Progenitor cell of endocrine pancreas (in vitro differentiated cells): ENCODE data around the gene ATP8A2. TPM values are rescaled to one million over a fixed set of nuclear protein-coding genes. Genes with fewer than 3 reads are reported as not detected.

ENCODE experiments used
- DNase-seq: peaks from one replicate; pipeline ENCODE4 v3.0.0; 2021; ENCODE audit warnings: low spot score; ENCODE audit not compliant: unreplicated experiment
- H3K27ac Mint-ChIP-seq: 2 replicates; pipeline ENCODE4 v1.8.0; 2021; ENCODE audit warnings: mild to moderate bottlenecking, moderate library complexity, mixed read lengths
- H3K27me3 Mint-ChIP-seq: 2 replicates; pipeline ENCODE4 v1.8.0; 2021; ENCODE audit warnings: mixed read lengths
- H3K36me3 Mint-ChIP-seq: 2 replicates; pipeline ENCODE4 v1.8.0; 2022; ENCODE audit warnings: mixed read lengths; ENCODE audit not compliant: insufficient read depth
- H3K4me1 Mint-ChIP-seq: 2 replicates; pipeline ENCODE4 v1.8.0; 2021; ENCODE audit warnings: low read depth, mixed read lengths
- H3K4me3 Mint-ChIP-seq: 2 replicates; pipeline ENCODE4 v1.8.0; 2021; ENCODE audit warnings: low read depth, mild to moderate bottlenecking, moderate library complexity, mixed read lengths
- H3K9me3 Mint-ChIP-seq: 2 replicates; pipeline ENCODE4 v1.8.0; 2021; ENCODE audit warnings: low read depth, mixed read lengths
- CTCF ChIP-seq: fragments of 200-600 bp; sonication (generic); IDR thresholded peaks from one replicate; pipeline ENCODE4 v1.5.0; 2021; ENCODE audit warnings: antibody characterized with exemption, mild to moderate bottlenecking; ENCODE audit not compliant: unreplicated experiment
- total RNA-seq: library from RNA; stranded (reverse); gene quantifications from 2 replicates; pipeline ENCODE4 v1.2.1, GENCODE V29; 2021

Gene ATP8A2
- total RNA-seq, 1 donor from 2014 or later, result 0.38 TPM

GRCh38 chr13:25447396-25447795 is 75.6 kb downstream of the ATP8A2 start:
- Mint-ChIP-seq H3K27ac (no peak overlapping the region), H3K27me3 (peaks cover 9% of the 10 kb centered on the region), H3K4me1 (no peaks in the 10 kb centered on the region), H3K36me3 (no peaks in the 10 kb centered on the region), H3K4me3 (no peak overlapping the region), H3K9me3 (peaks cover 11% of the 10 kb centered on the region)
- no peak for TF ChIP-seq CTCF
- no peak for DNase-seq

- Mint-ChIP-seq H3K36me3 (no peaks in the 10 kb centered on the region), H3K4me1 (no peaks in the 10 kb centered on the region), H3K9me3 (no peaks in the 10 kb centered on the region), H3K27ac (no peak overlapping the region), H3K4me3 (no peak overlapping the region), H3K27me3 (peaks cover 30% of the 10 kb centered on the region)
- no peak for DNase-seq
- TF ChIP-seq CTCF, result no peak
Observed at GRCh38 chr13:25453850-25454365, 82.1 kb downstream of the ATP8A2 start.

GRCh38 chr13:25455146-25455545 is 83.4 kb downstream of the ATP8A2 start:
- no peak for DNase-seq
- Mint-ChIP-seq H3K27ac (no peak overlapping the region), H3K27me3 (peaks cover 35% of the 10 kb centered on the region), H3K36me3 (no peaks in the 10 kb centered on the region), H3K4me3 (no peak overlapping the region), H3K9me3 (no peaks in the 10 kb centered on the region), H3K4me1 (no peaks in the 10 kb centered on the region)
- TF ChIP-seq CTCF, result no peak

GRCh38 chr13:25457566-25457965 is 85.8 kb downstream of the ATP8A2 start:
- no peak for DNase-seq
- no peak for TF ChIP-seq CTCF
- H3K27ac Mint-ChIP-seq, result no peak overlapping the region
- peaks cover 35% of the 10 kb centered on the region for H3K27me3 Mint-ChIP-seq
- H3K4me1 Mint-ChIP-seq, result no peaks in the 10 kb centered on the region
- no peaks in the 10 kb centered on the region for H3K36me3 Mint-ChIP-seq
- H3K4me3 Mint-ChIP-seq, result no peak overlapping the region
- H3K9me3 Mint-ChIP-seq, result no peaks in the 10 kb centered on the region

- H3K4me3 Mint-ChIP-seq, result no peak overlapping the region
- H3K27ac Mint-ChIP-seq, result no peak overlapping the region
- H3K9me3 Mint-ChIP-seq, result no peaks in the 10 kb centered on the region
- no peak for DNase-seq
- no peaks in the 10 kb centered on the region for H3K36me3 Mint-ChIP-seq
- no peak for TF ChIP-seq CTCF
- peaks cover 54% of the 10 kb centered on the region for H3K27me3 Mint-ChIP-seq
- H3K4me1 Mint-ChIP-seq, result no peaks in the 10 kb centered on the region
Observed at GRCh38 chr13:25462301-25463125, 90.7 kb downstream of the ATP8A2 start.
